GM12873 (cell line): ENCODE measurements around the gene NAP1L4.

Experiments
- CTCF ChIP-seq: IDR thresholded peaks from 2 replicates; pipeline ENCODE4 v1.5.1; 2012; ENCODE audit warnings: low read depth, mild to moderate bottlenecking, moderate library complexity, low read length, control low read depth; ENCODE audit not compliant: insufficient read depth; ENCODE audit errors: missing control alignments

Gene NAP1L4

DNA sequence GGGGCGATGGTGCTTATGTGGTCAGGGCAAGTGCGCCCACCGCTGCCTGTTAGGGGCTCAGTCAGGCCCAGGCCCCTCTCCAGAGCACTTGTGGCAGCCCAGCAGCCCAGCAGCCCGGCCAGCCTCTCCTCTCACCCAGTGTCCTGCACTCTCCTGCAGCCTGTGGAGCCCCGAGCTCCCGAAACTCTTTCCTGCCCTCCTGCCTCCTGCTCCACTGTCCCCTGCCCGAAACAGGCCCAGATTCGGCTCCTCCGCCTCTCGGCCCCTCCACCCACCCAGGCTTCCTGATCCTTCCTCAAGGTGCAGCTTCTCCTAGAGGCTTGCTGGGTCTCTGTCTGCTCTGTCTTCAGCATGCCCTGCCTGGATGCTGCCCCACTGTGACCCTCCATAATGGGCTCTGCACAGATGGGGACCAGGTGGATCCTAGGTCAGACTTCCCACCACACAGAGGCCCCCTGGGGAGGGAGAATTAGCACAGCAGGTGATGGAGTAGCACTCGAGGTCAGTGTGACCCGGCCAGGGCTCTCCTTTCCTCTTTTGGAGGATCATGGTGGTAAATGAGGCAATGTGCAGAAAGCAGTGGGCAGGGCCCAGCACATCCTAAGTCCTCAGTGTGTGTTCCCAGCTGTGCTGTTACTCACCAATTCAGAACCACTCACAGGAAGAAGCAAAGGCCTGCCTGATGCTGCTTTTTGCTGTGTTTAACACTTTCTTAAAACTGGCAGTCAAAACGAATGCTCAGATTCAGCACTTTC lies 18.6 kb upstream of the NAP1L4 start:
- TF ChIP-seq CTCF, result no peak

- TF ChIP-seq CTCF, result no peak
Measured at GRCh38 chr11:3010004-3010403, 17.9 kb upstream of the NAP1L4 start.

DNA sequence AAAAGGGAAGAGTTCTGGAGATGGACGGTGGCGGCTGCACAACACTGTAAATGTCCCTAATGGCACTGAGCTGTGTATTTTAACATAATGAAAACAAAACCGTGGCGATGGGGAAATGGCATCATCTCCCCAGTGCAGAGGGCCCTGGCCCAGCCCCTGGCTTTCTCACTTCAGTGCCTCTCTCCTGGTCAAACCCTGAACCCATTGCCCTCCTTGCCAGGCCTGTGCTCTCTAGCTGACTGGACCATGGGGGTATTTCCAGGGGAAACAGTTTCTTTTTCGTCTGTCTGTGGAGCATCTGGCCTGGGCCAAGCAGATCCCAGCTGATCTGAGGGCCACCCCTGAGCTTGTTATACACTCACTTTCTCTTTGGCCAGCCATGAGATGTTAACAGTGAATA lies 17.4 kb upstream of the NAP1L4 start:
- no peak for TF ChIP-seq CTCF

- no peak for TF ChIP-seq CTCF
Measured at GRCh38 chr11:3008746-3009336, 16.7 kb upstream of the NAP1L4 start.

DNA sequence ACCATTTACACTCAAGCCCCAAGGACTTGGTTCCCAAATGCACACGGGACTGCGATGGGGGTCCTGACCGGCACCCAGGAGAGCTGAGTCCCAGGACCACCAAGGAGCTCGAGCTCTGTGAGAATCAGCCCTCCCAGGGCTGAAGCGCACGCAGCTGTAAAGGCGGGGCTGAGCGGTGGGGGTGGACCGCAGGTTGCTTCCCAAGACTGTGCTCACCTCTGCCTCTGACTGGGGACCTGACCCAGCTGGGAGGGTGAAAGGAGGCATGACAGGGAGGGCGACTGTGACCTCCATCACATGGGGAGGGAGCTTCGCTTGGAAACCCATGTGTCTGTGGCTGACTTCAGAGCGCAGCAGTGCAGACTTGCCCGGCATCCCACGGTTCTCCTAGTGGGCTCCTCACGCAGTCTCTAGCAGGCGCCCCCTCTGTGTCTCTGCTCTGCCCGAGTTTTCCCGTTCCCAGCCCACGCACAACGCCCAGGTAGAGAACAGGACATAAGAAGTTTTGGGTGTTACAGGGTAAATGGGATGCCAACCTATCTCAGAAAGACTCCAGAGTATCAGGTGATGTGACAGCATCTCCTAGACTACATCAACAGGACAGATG lies 15.4 kb upstream of the NAP1L4 start:
- TF ChIP-seq CTCF, result no peak

DNA sequence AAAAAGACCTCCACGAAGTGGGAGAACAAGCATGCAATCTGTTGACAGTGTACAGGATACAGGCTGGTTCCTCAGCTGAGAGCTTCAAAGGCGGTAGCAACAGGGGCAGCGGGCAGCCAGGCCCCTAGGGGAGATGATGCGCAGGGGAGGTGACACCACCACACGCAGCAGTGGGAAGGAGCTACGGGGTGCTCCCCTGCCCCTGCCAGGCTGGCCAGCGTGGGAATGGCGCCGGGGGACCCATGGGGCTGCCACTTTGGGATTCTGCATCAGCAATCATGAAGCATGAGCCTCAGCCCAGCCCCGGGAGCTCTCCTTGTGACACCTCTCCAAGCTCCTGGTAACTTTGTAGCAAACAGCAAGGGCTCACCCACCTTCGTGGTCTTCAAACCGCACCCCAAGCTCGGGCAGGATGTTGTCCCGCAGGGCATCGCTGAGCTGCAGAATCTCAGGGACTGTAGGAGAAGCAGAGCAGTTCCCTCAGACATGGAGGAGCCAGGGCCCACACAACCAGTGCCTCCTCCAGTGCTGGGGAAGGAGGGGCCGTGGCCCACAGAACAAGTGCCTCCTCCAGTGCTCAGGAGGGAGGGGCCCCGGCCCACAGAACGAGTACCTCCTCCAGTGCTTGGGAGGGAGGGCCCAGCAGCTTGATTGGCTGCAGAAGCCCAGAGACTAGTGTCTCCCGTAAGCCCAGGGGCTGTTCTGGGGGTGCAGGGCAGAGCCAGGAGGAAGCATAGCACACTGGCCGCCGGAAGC lies 14.6 kb upstream of the NAP1L4 start:
- TF ChIP-seq CTCF, result no peak

- TF ChIP-seq CTCF, result no peak
Measured at GRCh38 chr11:3004481-3004880, 12.4 kb upstream of the NAP1L4 start.
